ENCODE data around the gene FAM187B.
"Not testable (repeated sequence)": the region's sequence is repeated elsewhere in the genome, so short reads cannot be mapped to it uniquely, and the experiment has no call there.

FAM187B gene

GRCh38 chr19:35261356-35262100, 33.0 kb upstream of the FAM187B start:
- no peak for DNase-seq

- no peak for DNase-seq
Observed at GRCh38 chr19:35260694-35261304, 32.3 kb upstream of the FAM187B start.

- no peak for DNase-seq
Observed at GRCh38 chr19:35257113-35257461, 28.5 kb upstream of the FAM187B start.

GRCh38 chr19:35256566-35256965, 28.0 kb upstream of the FAM187B start:
- no peak for DNase-seq

- DNase-seq, result no peak
Observed at GRCh38 chr19:35254341-35255297, 26.1 kb upstream of the FAM187B start.

- DNase-seq, result no peak
Observed at GRCh38 chr19:35253316-35254286, 25.1 kb upstream of the FAM187B start.

- DNase-seq, result no peak
Observed at GRCh38 chr19:35251456-35251855, 22.9 kb upstream of the FAM187B start.

- peak; percentile 3 for DNase-seq
Observed at GRCh38 chr19:35249848-35250711, 21.5 kb upstream of the FAM187B start.

- peak; percentile 26 for DNase-seq
Observed at GRCh38 chr19:35249146-35249847, 20.8 kb upstream of the FAM187B start.

GRCh38 chr19:35248310-35249145, 20.0 kb upstream of the FAM187B start, which contains the start of gene LSR:
TSS of gene LSR (plus strand) at chr19:35249002. CDS start at chr19:35249023, 21 bp downstream.
- DNase-seq, result peak; percentile 97

- peak; percentile 86 for DNase-seq
Observed at GRCh38 chr19:35247526-35248309, 19.2 kb upstream of the FAM187B start.

- no peak for DNase-seq
Observed at GRCh38 chr19:35246466-35247092, 18.0 kb upstream of the FAM187B start.

- DNase-seq, result no peak
Observed at GRCh38 chr19:35241417-35241816, 12.9 kb upstream of the FAM187B start.

- DNase-seq, result no peak
Observed at GRCh38 chr19:35240327-35240726, 11.8 kb upstream of the FAM187B start.

GRCh38 chr19:35239597-35239996, 11.1 kb upstream of the FAM187B start:
- DNase-seq, result not testable (repeated sequence)

GRCh38 chr19:35236638-35237400, 8.3 kb upstream of the FAM187B start:
- no peak for DNase-seq

GRCh38 chr19:35232912-35233311, 4.4 kb upstream of the FAM187B start:
- no peak for DNase-seq
